SK-N-SH treated with all-trans-retinoic acid at 6 μM for 48 hours (cell line): ENCODE results near the gene PNPLA7.

ENCODE experiments used
- ARNTL ChIP-seq: fragments of 450-650 bp; formaldehyde crosslinking; IDR thresholded peaks from 2 replicates; pipeline ENCODE4 v1.5.0; 2020; ENCODE audit warnings: low read depth, mild to moderate bottlenecking, moderate library complexity, borderline replicate concordance
- BACH2 ChIP-seq: fragments of 250-450 bp; sonication (Bioruptor Pico); IDR thresholded peaks from 2 replicates; pipeline ENCODE4 v1.9.0; 2021; ENCODE audit warnings: mild to moderate bottlenecking, borderline replicate concordance
- CREB5 ChIP-seq: fragments of 250-450 bp; sonication (Bioruptor Pico); IDR thresholded peaks from 2 replicates; pipeline ENCODE4 v1.5.1; 2020; ENCODE audit warnings: low read depth, mild to moderate bottlenecking, moderate library complexity
- PPARA ChIP-seq: fragments of 250-450 bp; sonication (Bioruptor Pico); IDR thresholded peaks from 2 replicates; pipeline ENCODE4 v1.5.0; 2020; ENCODE audit warnings: mild to moderate bottlenecking, borderline replicate concordance
- RARB ChIP-seq: fragments of 250-450 bp; sonication (Bioruptor Pico); IDR thresholded peaks from 2 replicates; pipeline ENCODE4 v1.8.0; 2021; ENCODE audit warnings: mild to moderate bottlenecking, moderate library complexity
- TSHZ2 ChIP-seq: fragments of 250-450 bp; sonication (Bioruptor Pico); IDR thresholded peaks from 2 replicates; pipeline ENCODE4 v1.5.0; 2020; ENCODE audit warnings: mild to moderate bottlenecking, moderate library complexity
- ZFP3 ChIP-seq: fragments of 250-450 bp; sonication (Bioruptor Pico); IDR thresholded peaks from 2 replicates; pipeline ENCODE4 v1.5.0; 2020; ENCODE audit warnings: mild to moderate bottlenecking, moderate library complexity
- ZNF70 ChIP-seq: fragments of 450-650 bp; formaldehyde crosslinking; IDR thresholded peaks from 2 replicates; pipeline ENCODE4 v1.5.0; 2020; ENCODE audit warnings: mild to moderate bottlenecking, moderate library complexity
- ZNF8 ChIP-seq: fragments of 450-650 bp; formaldehyde crosslinking; IDR thresholded peaks from 2 replicates; pipeline ENCODE4 v1.5.0; 2020; ENCODE audit warnings: mild to moderate bottlenecking, moderate library complexity

- TF ChIP-seq ZFP3 (CRISPR knock-in tag) (no peak), RARB (CRISPR knock-in tag) (no peak), BACH2 (CRISPR knock-in tag) (no peak), TSHZ2 (no peak), ZNF70 (CRISPR knock-in tag) (no peak), ARNTL (no peak), CREB5 (CRISPR knock-in tag) (no peak), PPARA (CRISPR knock-in tag) (no peak), ZNF8 (no peak)
Measured at GRCh38 chr9:137452006-137452760, 98.0 kb downstream of the PNPLA7 start.
